GM23338 (cell line): ENCODE data around the gene TPR. TPM values are rescaled to one million over a fixed set of nuclear protein-coding genes. Genes with fewer than 3 reads are reported as not detected.
A peak's percentile ranks its signal among the peaks of the same experiment; 100 is the strongest.

ENCODE experiments used
- ATAC-seq: fragments of 200-7000 bp; cut with Tn5 transposase; 3 replicates; pipeline ENCODE4 v1.9.1; 2020
- DNase-seq: peaks from one replicate; pipeline ENCODE4 v3.0.0-alpha.2; 2015; ENCODE audit warnings: low spot score
- H2AFZ ChIP-seq: fragments of 200-600 bp; sonication (generic); 2 replicates; pipeline ENCODE4 v1.8.0; 2016; ENCODE audit warnings: antibody characterized with exemption, mild to moderate bottlenecking, moderate library complexity
- H3F3A ChIP-seq: fragments of 200-600 bp; sonication (generic); replicated peaks from 2 replicates; pipeline ENCODE4 v1.8.0; 2017; ENCODE audit warnings: antibody characterized with exemption, mixed run types, low read depth
- H3K27ac ChIP-seq: fragments of 200-600 bp; sonication (generic); 2 replicates; pipeline ENCODE4 v1.6.1; 2016; ENCODE audit warnings: low read depth
- H3K27me3 ChIP-seq: fragments of 200-600 bp; sonication (generic); 2 replicates; pipeline ENCODE4 v1.8.0; 2016; ENCODE audit warnings: mild to moderate bottlenecking, mixed run types, moderate library complexity; ENCODE audit not compliant: insufficient read depth
- H3K36me3 ChIP-seq: fragments of 200-600 bp; sonication (generic); 2 replicates; pipeline ENCODE4 v1.8.0; 2016; ENCODE audit warnings: mild to moderate bottlenecking; ENCODE audit not compliant: insufficient read depth
- H3K4me1 ChIP-seq: fragments of 200-600 bp; sonication (generic); 2 replicates; pipeline ENCODE4 v1.8.0; 2016; ENCODE audit warnings: mild to moderate bottlenecking, moderate library complexity; ENCODE audit not compliant: insufficient read depth
- H3K4me2 ChIP-seq: fragments of 200-600 bp; sonication (generic); 2 replicates; pipeline ENCODE4 v1.7.1; 2017; ENCODE audit warnings: mixed run types
- H3K4me3 ChIP-seq: fragments of 200-600 bp; sonication (generic); 2 replicates; pipeline ENCODE4 v1.6.1; 2016; ENCODE audit warnings: mixed run types
- H3K79me2 ChIP-seq: fragments of 200-600 bp; sonication (generic); replicated peaks from 2 replicates; pipeline ENCODE4 v1.8.0; 2017; ENCODE audit warnings: mild to moderate bottlenecking; ENCODE audit not compliant: insufficient read depth
- H3K9me2 ChIP-seq: fragments of 200-600 bp; sonication (generic); 2 replicates; pipeline ENCODE4 v1.8.0; 2017; ENCODE audit not compliant: insufficient read depth
- H4K20me1 ChIP-seq: fragments of 200-600 bp; sonication (generic); replicated peaks from 2 replicates; pipeline ENCODE4 v1.8.0; 2017; ENCODE audit warnings: mild to moderate bottlenecking; ENCODE audit not compliant: insufficient read depth
- H3K27ac Mint-ChIP-seq: 2 replicates; pipeline ENCODE4 v1.8.0; 2020; ENCODE audit warnings: inconsistent platforms, mild to moderate bottlenecking, moderate library complexity, mixed read lengths
- H3K27me3 Mint-ChIP-seq: 3 replicates; pipeline ENCODE4 v1.8.0; 2022; ENCODE audit warnings: low read depth, mild to moderate bottlenecking, moderate library complexity, mixed read lengths, inconsistent platforms; ENCODE audit not compliant: insufficient read depth, poor library complexity
- H3K36me3 Mint-ChIP-seq: 3 replicates; pipeline ENCODE4 v1.8.0; 2021; ENCODE audit warnings: low read depth, mild to moderate bottlenecking, inconsistent platforms, moderate library complexity, mixed read lengths
- H3K4me1 Mint-ChIP-seq: 3 replicates; pipeline ENCODE4 v1.8.0; 2020; ENCODE audit warnings: mild to moderate bottlenecking, inconsistent platforms, mixed read lengths
- H3K4me3 Mint-ChIP-seq: 3 replicates; pipeline ENCODE4 v1.8.0; 2021; ENCODE audit warnings: moderate library complexity, mild to moderate bottlenecking, inconsistent platforms, mixed read lengths
- H3K9me3 Mint-ChIP-seq: 3 replicates; pipeline ENCODE4 v1.8.0; 2020; ENCODE audit warnings: moderate library complexity, mild to moderate bottlenecking, inconsistent platforms, mixed read lengths
- JUNB ChIP-seq: IDR thresholded peaks from one replicate; pipeline ENCODE4 v1.6.1; 2016; ENCODE audit warnings: antibody characterized with exemption; ENCODE audit not compliant: unreplicated experiment
- POLR2AphosphoS5 ChIP-seq: IDR thresholded peaks from 2 replicates; pipeline ENCODE4 v1.6.1; 2016; ENCODE audit warnings: antibody characterized with exemption, low read depth
- ZNF462 ChIP-seq: fragments of 250-450 bp; sonication (Bioruptor Pico); IDR thresholded peaks from 2 replicates; pipeline ENCODE4 v1.5.0; 2020; ENCODE audit warnings: mild to moderate bottlenecking, moderate library complexity
- polyA plus RNA-seq: library from polyadenylated mRNA; unstranded; fragments of >200 nt; fragmentation: Nextera tagmentation; extraction: Ambion mirVana; gene quantifications from 2 replicates; pipeline ENCODE4 v1.2.1, GENCODE V29; 2016
- total RNA-seq: library from RNA; depleted of rRNA; stranded (reverse); fragments of >200 nt; shearing (Covaris generic); gene quantifications from 2 replicates; pipeline ENCODE4 v1.2.3, GENCODE V29; 2014
- TF ChIP-seq, protein P1 (sequence below): IDR thresholded peaks from one replicate; pipeline ENCODE4 v1.6.1; 2018; ENCODE audit warnings: antibody characterized with exemption; ENCODE audit not compliant: unreplicated experiment
- TF ChIP-seq, protein P2 (sequence below), 2 experiments: fragments of 200-600 bp in 1 of 2; sonication (generic) in 1 of 2; conservative IDR thresholded peaks; 2 replicates each; pipeline versions ENCODE4 v1.5.1 to v1.6.1; 2016 to 2017; ENCODE audit warnings: antibody characterized with exemption in 2 of 2, low read depth in 2 of 2, mild to moderate bottlenecking in 2 of 2, moderate library complexity in 1 of 2

The TPR gene
- total and polyA plus RNA-seq, 2 experiments from 2014 or later, result 108 to 220 TPM

GRCh38 chr1:186306533-186306932 is 68.5 kb downstream of the TPR start (continued):
- TF ChIP-seq, protein P1, sequence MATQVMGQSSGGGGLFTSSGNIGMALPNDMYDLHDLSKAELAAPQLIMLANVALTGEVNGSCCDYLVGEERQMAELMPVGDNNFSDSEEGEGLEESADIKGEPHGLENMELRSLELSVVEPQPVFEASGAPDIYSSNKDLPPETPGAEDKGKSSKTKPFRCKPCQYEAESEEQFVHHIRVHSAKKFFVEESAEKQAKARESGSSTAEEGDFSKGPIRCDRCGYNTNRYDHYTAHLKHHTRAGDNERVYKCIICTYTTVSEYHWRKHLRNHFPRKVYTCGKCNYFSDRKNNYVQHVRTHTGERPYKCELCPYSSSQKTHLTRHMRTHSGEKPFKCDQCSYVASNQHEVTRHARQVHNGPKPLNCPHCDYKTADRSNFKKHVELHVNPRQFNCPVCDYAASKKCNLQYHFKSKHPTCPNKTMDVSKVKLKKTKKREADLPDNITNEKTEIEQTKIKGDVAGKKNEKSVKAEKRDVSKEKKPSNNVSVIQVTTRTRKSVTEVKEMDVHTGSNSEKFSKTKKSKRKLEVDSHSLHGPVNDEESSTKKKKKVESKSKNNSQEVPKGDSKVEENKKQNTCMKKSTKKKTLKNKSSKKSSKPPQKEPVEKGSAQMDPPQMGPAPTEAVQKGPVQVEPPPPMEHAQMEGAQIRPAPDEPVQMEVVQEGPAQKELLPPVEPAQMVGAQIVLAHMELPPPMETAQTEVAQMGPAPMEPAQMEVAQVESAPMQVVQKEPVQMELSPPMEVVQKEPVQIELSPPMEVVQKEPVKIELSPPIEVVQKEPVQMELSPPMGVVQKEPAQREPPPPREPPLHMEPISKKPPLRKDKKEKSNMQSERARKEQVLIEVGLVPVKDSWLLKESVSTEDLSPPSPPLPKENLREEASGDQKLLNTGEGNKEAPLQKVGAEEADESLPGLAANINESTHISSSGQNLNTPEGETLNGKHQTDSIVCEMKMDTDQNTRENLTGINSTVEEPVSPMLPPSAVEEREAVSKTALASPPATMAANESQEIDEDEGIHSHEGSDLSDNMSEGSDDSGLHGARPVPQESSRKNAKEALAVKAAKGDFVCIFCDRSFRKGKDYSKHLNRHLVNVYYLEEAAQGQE, result no peak
- TF ChIP-seq ZNF462 (CRISPR knock-in tag), result no peak

- Histone ChIP-seq H3F3A (no peaks in the 10 kb centered on the region), H3K79me2 (no peaks in the 10 kb centered on the region), H3K9me2 (no peaks in the 10 kb centered on the region), H3K36me3 (no peaks in the 10 kb centered on the region), H3K4me1 (no peaks in the 10 kb centered on the region), H3K27ac (no peak overlapping the region), H3K27me3 (no peaks in the 10 kb centered on the region), H4K20me1 (peaks cover 4% of the 10 kb centered on the region; the same call in 1 of the 2 replicates), H3K4me2 (no peak overlapping the region), H3K4me3 (no peak overlapping the region), H2AFZ (no peak overlapping the region)
- no peak overlapping the region for H3K27ac Mint-ChIP-seq
- H3K27me3 Mint-ChIP-seq, result no peaks in the 10 kb centered on the region
- peak; percentile 72 for ATAC-seq
- no peaks in the 10 kb centered on the region for H3K9me3 Mint-ChIP-seq
- TF ChIP-seq, protein P2, sequence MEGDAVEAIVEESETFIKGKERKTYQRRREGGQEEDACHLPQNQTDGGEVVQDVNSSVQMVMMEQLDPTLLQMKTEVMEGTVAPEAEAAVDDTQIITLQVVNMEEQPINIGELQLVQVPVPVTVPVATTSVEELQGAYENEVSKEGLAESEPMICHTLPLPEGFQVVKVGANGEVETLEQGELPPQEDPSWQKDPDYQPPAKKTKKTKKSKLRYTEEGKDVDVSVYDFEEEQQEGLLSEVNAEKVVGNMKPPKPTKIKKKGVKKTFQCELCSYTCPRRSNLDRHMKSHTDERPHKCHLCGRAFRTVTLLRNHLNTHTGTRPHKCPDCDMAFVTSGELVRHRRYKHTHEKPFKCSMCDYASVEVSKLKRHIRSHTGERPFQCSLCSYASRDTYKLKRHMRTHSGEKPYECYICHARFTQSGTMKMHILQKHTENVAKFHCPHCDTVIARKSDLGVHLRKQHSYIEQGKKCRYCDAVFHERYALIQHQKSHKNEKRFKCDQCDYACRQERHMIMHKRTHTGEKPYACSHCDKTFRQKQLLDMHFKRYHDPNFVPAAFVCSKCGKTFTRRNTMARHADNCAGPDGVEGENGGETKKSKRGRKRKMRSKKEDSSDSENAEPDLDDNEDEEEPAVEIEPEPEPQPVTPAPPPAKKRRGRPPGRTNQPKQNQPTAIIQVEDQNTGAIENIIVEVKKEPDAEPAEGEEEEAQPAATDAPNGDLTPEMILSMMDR (conservative IDR thresholded peaks at IDR 0.05; ENCODE audit: low read depth in 2 of 2), result peak; percentile 61 to 68
- TF ChIP-seq JUNB (no peak), POLR2AphosphoS5 (no peak)
- DNase-seq, result peak; percentile 73
- H3K4me1 Mint-ChIP-seq, result no peaks in the 10 kb centered on the region
- H3K36me3 Mint-ChIP-seq, result no peaks in the 10 kb centered on the region
- no peak overlapping the region for H3K4me3 Mint-ChIP-seq
Observed at GRCh38 chr1:186304982-186305949, 69.8 kb downstream of the TPR start.
